Colonic mucosa (tissue), 4 donors: ENCODE data around the gene PECR. TPM values are rescaled to one million over a fixed set of nuclear protein-coding genes. Genes with fewer than 3 reads are reported as not detected.
"Not testable (repeated sequence)": the region's sequence is repeated elsewhere in the genome, so short reads cannot be mapped to it uniquely, and the experiment has no call there.

Source experiments
- DNase-seq: peaks from one replicate; pipeline ENCODE4 v3.0.0-alpha.2; 2020
- H3K27ac ChIP-seq: fragments of 200-600 bp; one replicate; pipeline ENCODE4 v1.8.0; 2021
- H3K27me3 ChIP-seq: fragments of 200-600 bp; one replicate; pipeline ENCODE4 v1.8.0; 2021
- H3K36me3 ChIP-seq: fragments of 200-600 bp; one replicate; pipeline ENCODE4 v1.8.0; 2021
- H3K4me1 ChIP-seq: fragments of 200-600 bp; one replicate; pipeline ENCODE4 v1.8.0; 2021; ENCODE audit warnings: mild to moderate bottlenecking
- H3K4me3 ChIP-seq: fragments of 200-600 bp; one replicate; pipeline ENCODE4 v1.8.0; 2021
- H3K9ac ChIP-seq, 2 donors: one replicate each; pipeline ENCODE4 v1.7.0; 2013; ENCODE audit warnings: control low read depth in 2 of 2, low read depth in 2 of 2, low read length in 2 of 2
- H3K9me3 ChIP-seq: fragments of 200-600 bp; one replicate; pipeline ENCODE4 v1.8.0; 2021
- intact Hi-C: fragments of 100-400 bp; cut with DNase I; formaldehyde crosslinking; loops from one replicate; pipeline ENCODE4 v1.14.1; 2022
- total RNA-seq, 2 donors: library from RNA; stranded (reverse); fragmentation: NEBNext Ultra II Directional in 1 of 2; extraction: Animal tissue kit (Norgen Biotek cat#: 25700) in 1 of 2; gene quantifications; one replicate each; pipeline ENCODE4 v1.2.1, GENCODE V29; 2021
- TF ChIP-seq, protein P1 (sequence below): fragments of 200-600 bp; IDR thresholded peaks from one replicate; pipeline ENCODE4 v1.8.0; 2022; ENCODE audit warnings: antibody characterized with exemption, mild to moderate bottlenecking
- donor health status: healthy.
- donor health status: DM: no; HTN: no; CAD: no.
- donor health status: DM: no; HTN: no; CAD: no.

PECR gene
- total RNA-seq, 2 donors from 2014 or later = 15.9 to 22.5 TPM

DNA sequence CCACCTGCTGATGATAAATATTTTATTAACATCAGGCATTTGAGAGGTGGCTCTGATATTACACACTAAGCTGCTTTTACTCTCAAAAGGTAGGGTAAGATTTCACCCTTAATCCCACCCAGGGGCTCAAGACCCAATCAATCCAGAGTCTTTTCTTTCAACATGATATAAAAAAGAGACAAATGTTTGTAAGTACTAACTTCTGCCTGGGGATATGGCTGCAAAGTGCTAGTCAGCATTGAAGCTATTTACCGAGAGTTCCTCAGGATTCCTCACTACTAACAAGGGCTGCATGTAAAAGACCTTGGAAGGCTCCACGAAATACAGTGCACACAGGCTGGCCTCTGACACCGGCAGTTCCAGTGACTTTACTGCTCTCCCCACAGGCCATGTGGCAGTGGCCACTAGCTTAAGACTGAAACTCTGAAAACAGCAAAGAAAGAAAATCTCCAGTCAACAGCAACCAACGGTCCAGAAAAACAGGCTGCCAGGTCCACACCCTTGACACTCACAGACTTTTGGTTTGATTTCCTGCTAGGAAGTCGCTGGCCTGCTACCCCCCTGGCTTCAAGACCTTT lies 79.4 kb downstream of the PECR start:
- H3K4me3 ChIP-seq = no peak overlapping the region
- no peak overlapping the region for H3K27ac ChIP-seq
- intact Hi-C loops = no loop called here
- no peak for DNase-seq
- no peak overlapping the region for H3K9ac ChIP-seq
- H3K27me3 ChIP-seq = no peaks in the 10 kb centered on the region
- no peaks in the 10 kb centered on the region for H3K36me3 ChIP-seq
- H3K4me1 ChIP-seq = no peaks in the 10 kb centered on the region
- TF ChIP-seq, protein P1, sequence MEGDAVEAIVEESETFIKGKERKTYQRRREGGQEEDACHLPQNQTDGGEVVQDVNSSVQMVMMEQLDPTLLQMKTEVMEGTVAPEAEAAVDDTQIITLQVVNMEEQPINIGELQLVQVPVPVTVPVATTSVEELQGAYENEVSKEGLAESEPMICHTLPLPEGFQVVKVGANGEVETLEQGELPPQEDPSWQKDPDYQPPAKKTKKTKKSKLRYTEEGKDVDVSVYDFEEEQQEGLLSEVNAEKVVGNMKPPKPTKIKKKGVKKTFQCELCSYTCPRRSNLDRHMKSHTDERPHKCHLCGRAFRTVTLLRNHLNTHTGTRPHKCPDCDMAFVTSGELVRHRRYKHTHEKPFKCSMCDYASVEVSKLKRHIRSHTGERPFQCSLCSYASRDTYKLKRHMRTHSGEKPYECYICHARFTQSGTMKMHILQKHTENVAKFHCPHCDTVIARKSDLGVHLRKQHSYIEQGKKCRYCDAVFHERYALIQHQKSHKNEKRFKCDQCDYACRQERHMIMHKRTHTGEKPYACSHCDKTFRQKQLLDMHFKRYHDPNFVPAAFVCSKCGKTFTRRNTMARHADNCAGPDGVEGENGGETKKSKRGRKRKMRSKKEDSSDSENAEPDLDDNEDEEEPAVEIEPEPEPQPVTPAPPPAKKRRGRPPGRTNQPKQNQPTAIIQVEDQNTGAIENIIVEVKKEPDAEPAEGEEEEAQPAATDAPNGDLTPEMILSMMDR = no peak
- H3K9me3 ChIP-seq = no peaks in the 10 kb centered on the region

DNA sequence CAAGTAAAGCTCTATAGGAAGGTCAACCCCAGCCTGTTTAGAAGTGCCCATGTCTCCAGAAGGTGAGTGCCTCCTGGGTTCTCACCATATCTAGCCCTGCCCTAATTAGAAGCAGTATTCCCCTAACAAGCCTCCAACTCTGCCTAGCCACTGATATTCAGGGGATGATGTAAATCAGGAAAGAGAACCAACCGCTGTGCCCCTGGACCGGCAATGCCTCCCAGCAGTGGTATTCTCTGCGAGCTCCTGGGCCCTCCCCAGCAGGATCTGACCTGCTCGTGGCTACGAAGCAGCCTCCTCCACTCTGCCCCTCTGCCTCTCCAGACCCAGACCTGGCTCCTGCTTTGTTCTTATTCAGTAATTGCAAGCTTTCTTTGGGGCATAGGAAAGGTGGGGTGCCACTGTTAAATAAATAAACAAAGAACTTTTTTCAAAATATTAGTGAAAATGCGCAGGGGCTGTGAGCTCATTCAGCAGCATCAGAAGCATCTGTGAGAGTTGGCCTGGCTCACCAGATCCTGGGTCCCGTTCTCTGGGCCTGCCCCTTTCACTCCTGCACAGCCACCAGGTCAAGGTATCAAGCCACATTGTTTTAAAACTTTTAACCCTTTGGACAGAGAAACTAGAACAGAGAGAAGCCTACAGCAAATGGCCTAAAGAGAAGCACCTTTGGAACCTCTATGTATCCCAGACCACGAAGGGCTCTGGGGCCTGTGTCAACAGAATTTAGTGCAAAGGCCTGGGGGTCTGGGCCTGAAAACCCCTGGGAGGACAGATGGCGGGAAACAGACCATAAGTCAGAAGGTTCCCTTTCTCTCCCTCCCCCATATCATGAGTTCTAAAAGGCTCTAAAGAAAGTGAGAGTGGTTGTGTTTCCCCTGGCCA lies 80.2 kb downstream of the PECR start:
- no peaks in the 10 kb centered on the region for H3K27me3 ChIP-seq
- no peaks in the 10 kb centered on the region for H3K4me1 ChIP-seq
- H3K9me3 ChIP-seq = no peaks in the 10 kb centered on the region
- H3K9ac ChIP-seq = no peak overlapping the region
- intact Hi-C loops = no loop called here
- H3K36me3 ChIP-seq = no peaks in the 10 kb centered on the region
- TF ChIP-seq, protein P1 = no peak
- H3K4me3 ChIP-seq = no peak overlapping the region
- no peak overlapping the region for H3K27ac ChIP-seq
- no peak for DNase-seq

DNA sequence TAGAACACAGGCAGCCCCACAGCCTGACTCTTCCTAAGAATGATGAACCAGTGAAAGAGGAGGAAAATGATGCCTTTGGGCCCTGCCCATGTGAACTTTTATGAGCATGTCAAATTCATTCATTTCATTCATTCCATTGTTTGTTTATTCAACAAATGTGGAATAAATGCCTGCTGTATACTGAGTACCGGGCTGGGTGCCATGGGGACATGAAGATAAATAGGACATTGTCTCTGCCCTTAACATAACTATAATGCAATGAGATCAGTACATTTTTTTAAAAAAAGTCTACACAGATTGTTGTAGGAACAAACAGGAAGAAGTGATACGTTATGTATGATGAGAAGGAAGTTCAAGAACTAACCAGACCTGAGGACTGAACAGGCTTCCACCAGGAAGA lies 83.0 kb downstream of the PECR start:
- no peak overlapping the region for H3K4me3 ChIP-seq
- no peak overlapping the region for H3K27ac ChIP-seq
- TF ChIP-seq, protein P1 = no peak
- no peaks in the 10 kb centered on the region for H3K36me3 ChIP-seq
- H3K9me3 ChIP-seq = no peaks in the 10 kb centered on the region
- no peaks in the 10 kb centered on the region for H3K27me3 ChIP-seq
- intact Hi-C loops = no loop called here
- DNase-seq = no peak
- H3K4me1 ChIP-seq = no peaks in the 10 kb centered on the region
- H3K9ac ChIP-seq = no peak overlapping the region

DNA sequence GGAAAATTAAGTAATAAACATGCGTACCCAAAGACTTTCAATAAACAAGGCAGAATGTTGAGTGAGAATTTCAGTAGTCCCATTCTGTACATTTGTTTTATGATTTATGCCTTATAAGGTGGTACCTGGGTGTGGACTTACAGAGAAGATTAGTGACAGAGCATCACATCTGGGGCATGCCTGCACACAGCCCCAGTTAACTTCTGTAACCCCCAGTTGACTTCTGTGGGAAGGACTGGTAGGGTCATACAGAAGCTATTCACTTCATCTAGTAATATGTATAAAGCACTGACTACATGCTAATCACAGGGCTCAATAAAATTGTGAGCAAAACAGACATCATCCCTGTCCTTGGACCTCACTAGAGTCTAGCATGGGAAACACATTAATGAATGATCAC lies 84.4 kb downstream of the PECR start:
- intact Hi-C loops = no loop called here
- TF ChIP-seq, protein P1 = no peak

DNA sequence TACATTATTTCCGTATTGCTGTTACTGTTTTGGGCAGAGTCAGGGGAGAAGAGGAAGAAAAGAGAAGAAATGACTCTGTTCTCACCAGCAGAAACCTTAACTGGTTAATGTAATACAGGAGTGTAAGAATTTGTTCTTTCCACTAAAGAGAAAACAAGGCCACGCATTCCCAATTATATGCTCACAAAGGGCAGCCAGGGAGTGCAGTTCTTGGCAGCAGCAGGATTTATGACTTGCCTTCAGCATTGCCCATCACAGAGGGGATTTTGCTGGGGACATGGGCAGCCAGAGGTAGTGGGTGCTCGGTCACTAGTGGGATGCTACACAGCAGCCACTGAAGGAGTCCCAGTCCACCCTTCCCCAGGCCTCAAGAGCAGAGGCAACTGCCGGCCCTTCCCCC lies 86.7 kb downstream of the PECR start:
- Histone ChIP-seq H3K9me3 (no peaks in the 10 kb centered on the region), H3K4me3 (no peak overlapping the region), H3K27ac (no peak overlapping the region), H3K36me3 (no peaks in the 10 kb centered on the region), H3K9ac (no peak overlapping the region), H3K27me3 (no peaks in the 10 kb centered on the region), H3K4me1 (no peaks in the 10 kb centered on the region)
- intact Hi-C loops = no loop called here
- TF ChIP-seq, protein P1 = no peak
- no peak for DNase-seq

More for the DNA sequence above, 84.4 kb downstream of the PECR start:
- no peaks in the 10 kb centered on the region for H3K9me3 ChIP-seq
- H3K4me1 ChIP-seq = no peaks in the 10 kb centered on the region
- no peak overlapping the region for H3K4me3 ChIP-seq
- no peaks in the 10 kb centered on the region for H3K36me3 ChIP-seq
- DNase-seq = no peak
- H3K27me3 ChIP-seq = no peaks in the 10 kb centered on the region
- no peak overlapping the region for H3K9ac ChIP-seq
- no peak overlapping the region for H3K27ac ChIP-seq

DNA sequence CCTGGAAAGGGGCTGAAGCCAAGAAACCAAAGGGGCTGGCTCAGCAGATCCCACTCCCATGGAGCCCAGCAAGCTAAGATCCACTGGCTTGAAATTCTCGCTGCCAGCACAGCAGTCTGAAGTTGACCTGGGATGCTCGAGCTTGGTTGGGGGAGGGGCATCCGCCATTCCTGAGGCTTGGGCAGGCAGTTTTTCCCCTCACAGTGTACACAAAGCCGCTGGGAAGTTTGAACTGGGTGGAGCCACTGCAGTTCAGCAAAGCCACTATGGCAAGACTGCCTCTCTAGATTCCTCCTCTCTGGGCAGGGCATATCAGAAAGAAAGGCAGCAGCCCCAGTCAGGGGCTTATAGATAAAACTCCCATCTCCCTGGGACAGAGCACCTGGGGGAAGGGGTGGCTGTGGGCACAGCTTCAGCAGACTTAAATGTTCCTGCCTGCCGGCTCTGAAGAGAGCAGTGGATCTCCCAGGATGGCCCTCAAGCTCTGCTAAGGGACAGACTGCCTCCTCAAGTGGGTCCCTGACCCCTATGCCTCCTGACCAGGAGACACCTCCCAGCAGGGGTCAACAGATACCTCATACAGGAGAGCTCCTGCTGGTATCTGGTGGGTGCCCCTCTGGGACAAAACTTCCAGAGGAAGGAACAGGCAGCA lies 92.9 kb downstream of the PECR start:
- intact Hi-C loops, H3K36me3 ChIP-seq, H3K27me3 ChIP-seq, DNase-seq, H3K4me1 ChIP-seq, H3K4me3 ChIP-seq, H3K9ac ChIP-seq, H3K9me3 ChIP-seq, H3K27ac ChIP-seq: not testable (repeated sequence)
